ENCODE data around the gene NAGLU. TPM values are rescaled to one million over a fixed set of nuclear protein-coding genes. Genes with fewer than 3 reads are reported as not detected.
"Not testable (repeated sequence)": the region's sequence is repeated elsewhere in the genome, so short reads cannot be mapped to it uniquely, and the experiment has no call there.

Gene NAGLU
- total and polyA plus RNA-seq, 10 of the 15 experiments (the other 5 are each of a cell fraction or from before 2014, with no cell fraction given), result 0.23 to 27.5 (median 8.9) TPM

DNA sequence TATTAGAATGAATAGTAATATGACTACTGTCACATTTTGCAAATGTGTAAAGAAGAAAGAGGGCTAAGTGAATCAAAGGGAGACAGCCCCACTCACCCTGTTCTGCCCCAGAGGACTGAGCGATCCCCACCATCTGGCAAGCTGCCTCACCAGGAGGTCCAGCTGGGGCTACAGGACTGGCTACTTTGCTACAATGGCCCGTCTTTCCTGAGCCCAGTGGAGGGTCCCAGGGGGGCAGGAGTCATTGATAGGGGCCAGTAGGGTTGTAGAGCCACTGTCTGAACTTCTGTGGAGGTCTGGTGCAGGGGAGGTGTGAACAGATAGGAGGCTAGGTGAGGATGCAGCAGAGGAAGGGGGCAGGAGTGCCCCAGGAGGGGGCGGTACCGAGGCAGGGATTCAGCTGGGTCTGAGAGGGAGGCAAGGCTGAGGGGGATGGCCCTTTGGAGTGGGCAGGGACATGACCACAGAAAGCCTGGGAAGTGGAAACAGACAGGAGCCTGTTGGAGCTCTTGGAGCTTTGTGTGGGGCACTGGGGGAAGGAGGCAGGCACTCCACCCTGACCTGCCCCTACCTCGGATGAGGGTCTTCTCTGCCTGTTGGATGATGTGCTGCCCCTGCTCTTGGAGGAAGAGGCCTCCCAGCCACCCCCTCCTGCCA is 20.0 kb downstream of the NAGLU start:
- intact Hi-C loops (cut with micrococcal nuclease; ENCODE audit: unreplicated experiment), result not testable (repeated sequence)

More for the DNA sequence above, 20.0 kb downstream of the NAGLU start:
- FAIRE-seq (peak; percentile 76), ATAC-seq (peak; percentile 16; the same call in 2 of the 3 replicates)
- H4K20me1 ChIP-seq (ENCODE audit: control insufficient read depth, insufficient read depth); H3K9me3 ChIP-seq (replicated peaks; ENCODE audit: control insufficient read depth, insufficient read depth, low read length); H3K27ac ChIP-seq (ENCODE audit: control insufficient read depth, insufficient read depth); H2AFZ ChIP-seq (ENCODE audit: control insufficient read depth, low read depth, low read length); H3K4me3 ChIP-seq; SMC1A ChIA-PET (ENCODE audit: uncharacterized antibody, unreplicated experiment); in situ Hi-C loops (cut with MboI); H3K36me3 ChIP-seq (ENCODE audit: control insufficient read depth in 2 of 2, insufficient read depth in 2 of 2, low read length in 1 of 2); POLR2A ChIA-PET; H3K4me1 ChIP-seq (ENCODE audit: control insufficient read depth, insufficient read depth, low read length); RAD21 ChIA-PET (ENCODE audit: unreplicated experiment); CTCF ChIA-PET; H3K27me3 ChIP-seq (replicated peaks in 1 of 2; ENCODE audit: control insufficient read depth in 2 of 2, insufficient read depth in 2 of 2, low read length in 1 of 2); DNase-seq (ENCODE audit: low read depth, low spot score); H3K4me2 ChIP-seq (ENCODE audit: control insufficient read depth, insufficient read depth); BruUV-seq (replicated peaks); H3K9ac ChIP-seq (ENCODE audit: control insufficient read depth, insufficient read depth, low read length): not testable (repeated sequence)
- TF ChIP-seq, protein P1, sequence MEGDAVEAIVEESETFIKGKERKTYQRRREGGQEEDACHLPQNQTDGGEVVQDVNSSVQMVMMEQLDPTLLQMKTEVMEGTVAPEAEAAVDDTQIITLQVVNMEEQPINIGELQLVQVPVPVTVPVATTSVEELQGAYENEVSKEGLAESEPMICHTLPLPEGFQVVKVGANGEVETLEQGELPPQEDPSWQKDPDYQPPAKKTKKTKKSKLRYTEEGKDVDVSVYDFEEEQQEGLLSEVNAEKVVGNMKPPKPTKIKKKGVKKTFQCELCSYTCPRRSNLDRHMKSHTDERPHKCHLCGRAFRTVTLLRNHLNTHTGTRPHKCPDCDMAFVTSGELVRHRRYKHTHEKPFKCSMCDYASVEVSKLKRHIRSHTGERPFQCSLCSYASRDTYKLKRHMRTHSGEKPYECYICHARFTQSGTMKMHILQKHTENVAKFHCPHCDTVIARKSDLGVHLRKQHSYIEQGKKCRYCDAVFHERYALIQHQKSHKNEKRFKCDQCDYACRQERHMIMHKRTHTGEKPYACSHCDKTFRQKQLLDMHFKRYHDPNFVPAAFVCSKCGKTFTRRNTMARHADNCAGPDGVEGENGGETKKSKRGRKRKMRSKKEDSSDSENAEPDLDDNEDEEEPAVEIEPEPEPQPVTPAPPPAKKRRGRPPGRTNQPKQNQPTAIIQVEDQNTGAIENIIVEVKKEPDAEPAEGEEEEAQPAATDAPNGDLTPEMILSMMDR (IDR thresholded peaks at IDR 0.05 in 2 of 3, conservative IDR thresholded peaks at IDR 0.05 in 1 of 3; ENCODE audit: control insufficient read depth in 2 of 3, extremely low read depth in 1 of 3, insufficient read depth in 1 of 3, low read depth in 3 of 3, low read length in 3 of 3), result 0 out of 6 replicates have a peak, but pooled peaks of 1 of the 3 experiments have one; percentile 2
- H3K79me2 ChIP-seq (ENCODE audit: control insufficient read depth, insufficient read depth, low read length), result peaks cover 16% of the 10 kb centered on the region
- WGBS (ENCODE audit: insufficient coverage, insufficient replicate concordance, low lambda C conversion rate, missing lambda C conversion rate), result 51% methylated on average over 5 of the region's 5 CpGs

Data from GM12878 (cell line).